Right atrium auricular region (tissue), 2 donors: Measurements from ENCODE around the gene SLC22A23. TPM values are rescaled to one million over a fixed set of nuclear protein-coding genes. Genes with fewer than 3 reads are reported as not detected.
"Not testable (repeated sequence)": the region's sequence is repeated elsewhere in the genome, so short reads cannot be mapped to it uniquely, and the experiment has no call there.

ENCODE experiments used
- DNase-seq: peaks from one replicate; pipeline ENCODE4 v3.0.0-alpha.2; 2019; ENCODE audit warnings: low spot score
- H3K27ac ChIP-seq, 2 donors: fragments of 200-600 bp; sonication (generic); 1 replicate in 1 of 2; 2 replicates in 1 of 2; pipeline ENCODE4 v1.5.1; 2016 to 2019
- H3K27me3 ChIP-seq, 2 donors: fragments of 200-600 bp; sonication (generic); one replicate each; pipeline versions ENCODE4 v1.5.1 to v1.6.0; 2017 to 2019
- H3K36me3 ChIP-seq: fragments of 200-600 bp; sonication (generic); one replicate; pipeline ENCODE4 v1.5.1; 2016
- H3K4me1 ChIP-seq, 2 donors: fragments of 200-600 bp; sonication (generic); one replicate each; pipeline versions ENCODE4 v1.5.1 to v1.6.0; 2017 to 2019
- H3K4me3 ChIP-seq, 2 donors: fragments of 200-600 bp; sonication (generic); 1 replicate in 1 of 2; 2 replicates in 1 of 2; pipeline ENCODE4 v1.5.1; 2017 to 2019; ENCODE audit warnings: mild to moderate bottlenecking in 1 of 2, moderate library complexity in 1 of 2
- H3K9me3 ChIP-seq, 2 donors: fragments of 200-600 bp; sonication (generic); one replicate each; pipeline ENCODE4 v1.5.1; 2019
- CTCF ChIP-seq, 2 donors: fragments of 200-600 bp; sonication (generic); IDR thresholded peaks; one replicate each; pipeline ENCODE4 v1.5.1; 2019; ENCODE audit warnings: antibody characterized with exemption in 2 of 2
- total RNA-seq, 2 donors: library from RNA; depleted of rRNA; stranded (reverse); fragments of >200 nt; gene quantifications; one replicate each; pipeline ENCODE4 v1.1.0, GENCODE V29; 2016

Gene SLC22A23
- total RNA-seq, 2 donors from 2014 or later = 2.9 to 7.2 TPM

DNA sequence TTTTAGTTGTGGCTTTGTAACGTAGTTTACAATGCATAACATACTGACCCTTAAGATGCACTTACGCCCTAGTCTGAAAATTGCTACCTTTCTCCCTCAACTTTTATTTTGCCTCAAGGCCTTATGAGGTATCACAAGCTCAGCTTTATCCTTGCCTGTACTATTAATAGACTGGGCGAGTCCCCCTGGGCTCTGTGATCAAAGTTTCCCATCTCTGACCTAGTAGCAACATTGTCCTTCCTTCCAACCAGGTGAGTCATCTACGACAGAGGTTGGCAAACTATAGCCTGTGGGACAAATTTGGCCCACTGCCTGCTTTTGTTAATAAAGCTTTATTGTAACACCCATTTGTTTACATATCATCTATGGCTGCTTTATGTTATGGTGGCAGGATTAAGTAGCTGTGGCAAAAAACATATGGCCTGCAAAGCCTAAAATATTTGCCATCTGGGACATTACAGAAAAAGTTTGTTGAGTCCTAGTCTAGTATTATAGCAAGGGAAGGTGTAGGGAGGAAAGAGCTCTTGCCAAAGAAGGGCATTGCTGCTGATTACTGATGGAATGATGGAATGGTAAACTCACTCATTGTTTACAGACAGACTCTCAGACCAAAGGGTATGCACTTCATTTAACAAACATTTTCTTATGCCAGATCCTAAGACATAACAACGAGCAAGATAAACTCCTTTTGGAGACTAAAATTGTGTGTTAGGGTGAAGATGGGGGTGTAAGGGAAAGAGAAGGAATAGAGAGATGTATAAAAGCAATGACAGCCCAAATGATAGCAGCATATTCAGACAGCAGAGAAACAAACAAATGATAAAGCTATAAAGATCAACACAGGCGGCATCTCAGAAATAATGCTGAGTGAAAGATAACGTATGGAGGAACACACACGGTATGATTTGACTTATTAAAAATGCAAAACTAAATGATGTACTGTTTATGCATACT lies 74.2 kb downstream of the SLC22A23 start:
- Histone ChIP-seq H3K4me3 (no peak overlapping the region), H3K36me3 (no peaks in the 10 kb centered on the region), H3K27me3 (no peaks in the 10 kb centered on the region), H3K27ac (no peak overlapping the region), H3K9me3 (no peaks in the 10 kb centered on the region), H3K4me1 (peaks cover 0 to 18% of the 10 kb centered on the region in 2 donors)
- no peak for DNase-seq
- TF ChIP-seq CTCF (IDR thresholded peaks at IDR 0.05) = no peak

- H3K27me3 ChIP-seq = no peaks in the 10 kb centered on the region
- no peak overlapping the region for H3K27ac ChIP-seq
- no peak for TF ChIP-seq CTCF (IDR thresholded peaks at IDR 0.05)
- no peak for DNase-seq
- no peaks in the 10 kb centered on the region for H3K9me3 ChIP-seq
- peaks cover 0 to 18% of the 10 kb centered on the region in 2 donors for H3K4me1 ChIP-seq
- no peak overlapping the region for H3K4me3 ChIP-seq
- H3K36me3 ChIP-seq = no peaks in the 10 kb centered on the region
These were observed 75.5 kb downstream of the SLC22A23 start for GRCh38 chr6:3381233-3381921.

DNA sequence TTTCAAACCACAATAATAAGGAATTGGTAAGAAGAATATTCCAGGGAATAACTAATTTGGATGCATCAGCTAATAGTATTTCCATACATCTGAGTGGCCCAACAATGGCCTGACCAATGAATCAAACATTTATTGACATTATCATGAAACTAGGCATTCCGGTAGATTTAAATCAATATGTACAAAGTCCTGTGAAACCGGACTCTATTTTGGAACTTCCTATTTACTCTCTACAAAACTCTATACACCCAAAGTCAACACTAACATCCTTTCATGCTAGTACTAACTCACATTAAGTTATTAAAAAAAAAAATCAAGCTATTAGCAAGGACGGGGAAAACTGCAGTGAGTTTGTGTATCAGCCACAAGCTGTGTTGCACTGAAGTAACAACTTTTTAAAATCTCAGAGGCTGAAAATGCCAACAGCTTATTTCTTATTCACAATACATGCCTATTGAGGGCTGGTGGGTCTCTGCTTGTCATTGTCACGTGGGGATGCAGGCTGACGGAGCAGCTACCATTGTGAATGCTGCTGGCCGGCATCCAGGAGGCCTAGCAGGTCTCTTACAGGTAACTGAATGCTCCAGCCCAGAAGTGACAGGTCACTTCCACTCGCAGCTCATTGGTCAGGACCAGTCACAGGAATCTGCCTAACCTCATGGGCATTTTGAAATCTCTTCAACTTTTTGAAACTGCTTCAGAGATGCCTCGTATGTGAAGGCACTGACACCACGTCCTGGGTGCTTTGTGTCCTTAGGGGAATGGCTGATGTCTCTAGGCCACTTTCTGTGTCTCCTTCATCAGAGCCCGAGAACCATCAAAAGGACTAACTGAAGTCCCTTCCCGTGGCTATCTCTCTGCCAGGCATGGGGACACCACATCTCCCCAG lies 76.3 kb downstream of the SLC22A23 start:
- DNase-seq = no peak
- no peak overlapping the region for H3K27ac ChIP-seq
- H3K27me3 ChIP-seq = no peaks in the 10 kb centered on the region
- no peak overlapping the region for H3K4me3 ChIP-seq
- no peak for TF ChIP-seq CTCF (IDR thresholded peaks at IDR 0.05)
- H3K9me3 ChIP-seq = no peaks in the 10 kb centered on the region
- no peaks in the 10 kb centered on the region for H3K36me3 ChIP-seq
- H3K4me1 ChIP-seq = peaks cover 0 to 12% of the 10 kb centered on the region in 2 donors

- no peak overlapping the region for H3K27ac ChIP-seq
These were observed 77.3 kb downstream of the SLC22A23 start for GRCh38 chr6:3379482-3380060.

DNA sequence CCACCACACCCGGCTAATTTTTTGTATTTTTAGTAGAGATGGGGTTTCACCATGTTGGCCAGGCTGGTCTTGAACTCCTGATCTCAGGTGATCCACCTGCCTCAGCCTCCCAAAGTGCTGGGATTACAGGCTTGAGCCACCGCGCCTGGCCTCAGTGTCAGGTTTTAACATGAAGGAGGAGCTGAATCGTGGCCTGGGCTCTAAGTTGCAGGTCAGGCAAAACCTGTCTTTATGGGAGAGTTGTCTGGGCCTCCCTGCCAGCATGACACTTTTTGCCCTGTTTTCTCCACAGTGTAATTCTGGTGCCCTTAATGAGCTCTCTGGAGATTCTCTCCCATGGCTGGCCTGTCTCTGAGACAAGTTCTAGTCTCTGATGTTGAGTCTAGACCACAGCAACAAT lies 78.0 kb downstream of the SLC22A23 start:
- H3K4me1 ChIP-seq, H3K4me3 ChIP-seq, H3K27me3 ChIP-seq, H3K27ac ChIP-seq, H3K36me3 ChIP-seq, DNase-seq, H3K9me3 ChIP-seq: not testable (repeated sequence)

More at GRCh38 chr6:3379482-3380060, 77.3 kb downstream of the SLC22A23 start:
- no peak for TF ChIP-seq CTCF (IDR thresholded peaks at IDR 0.05)
- Histone ChIP-seq H3K27me3 (no peaks in the 10 kb centered on the region), H3K4me1 (peaks cover 0 to 7% of the 10 kb centered on the region in 2 donors), H3K9me3 (no peaks in the 10 kb centered on the region), H3K36me3 (no peaks in the 10 kb centered on the region), H3K4me3 (no peak overlapping the region)
- no peak for DNase-seq

DNA sequence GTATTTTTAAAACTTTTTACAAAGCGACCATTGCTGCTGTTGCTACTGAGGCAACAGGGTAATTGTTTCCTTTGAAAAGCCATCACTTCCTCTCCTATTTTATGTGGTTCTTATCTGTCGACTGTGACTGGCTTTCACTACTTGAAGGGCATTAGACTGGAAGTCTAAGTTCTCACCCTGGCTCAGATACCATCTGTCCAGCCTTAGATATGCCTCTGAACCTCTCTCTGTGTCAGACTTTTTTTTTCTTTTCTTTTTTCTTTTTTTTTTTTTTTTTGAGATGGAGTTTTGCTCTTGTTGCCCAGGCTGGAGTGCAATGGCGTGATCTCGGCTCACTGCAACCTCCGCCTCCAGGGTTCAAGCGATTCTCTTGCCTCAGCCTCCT lies 78.5 kb downstream of the SLC22A23 start:
- not testable (repeated sequence) for H3K27ac ChIP-seq, H3K9me3 ChIP-seq, H3K27me3 ChIP-seq, H3K36me3 ChIP-seq, H3K4me1 ChIP-seq, DNase-seq, H3K4me3 ChIP-seq
